ENCODE measurements around the gene CSGALNACT2. TPM values are rescaled to one million over a fixed set of nuclear protein-coding genes. Genes with fewer than 3 reads are reported as not detected.

Gene CSGALNACT2
- total and polyA plus RNA-seq, 2 donors = 16.1 to 21.2 TPM

DNA sequence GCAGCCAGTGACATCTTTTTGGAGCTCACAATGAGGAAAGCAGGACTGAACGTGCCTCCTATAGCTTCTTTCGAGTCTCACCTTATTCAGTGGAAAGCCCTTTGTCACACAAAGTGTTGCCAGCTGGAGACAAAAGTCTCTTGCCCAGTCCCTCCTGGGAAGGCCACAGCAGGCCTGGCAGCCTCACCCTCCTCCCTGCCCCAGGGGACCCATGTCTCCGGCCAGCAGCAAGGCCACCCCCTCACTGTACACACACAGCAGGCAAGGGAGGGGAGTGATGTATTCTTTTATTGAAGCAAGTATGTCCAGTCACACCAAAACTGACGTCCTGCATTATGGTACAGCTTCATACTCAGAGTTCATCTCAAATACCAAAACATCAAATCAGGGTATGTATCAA lies 56.0 kb downstream of the CSGALNACT2 start:
- no peak for DNase-seq (ENCODE audit: low read depth in 6 of 9, low spot score in 9 of 9)
- H3K4me1 ChIP-seq (ENCODE audit: control insufficient read depth in 2 of 2, insufficient read depth in 2 of 2, low read length in 2 of 2) = no peaks in the 10 kb centered on the region
- 93% methylated on average over 4 of the region's 4 CpGs for WGBS

DNA sequence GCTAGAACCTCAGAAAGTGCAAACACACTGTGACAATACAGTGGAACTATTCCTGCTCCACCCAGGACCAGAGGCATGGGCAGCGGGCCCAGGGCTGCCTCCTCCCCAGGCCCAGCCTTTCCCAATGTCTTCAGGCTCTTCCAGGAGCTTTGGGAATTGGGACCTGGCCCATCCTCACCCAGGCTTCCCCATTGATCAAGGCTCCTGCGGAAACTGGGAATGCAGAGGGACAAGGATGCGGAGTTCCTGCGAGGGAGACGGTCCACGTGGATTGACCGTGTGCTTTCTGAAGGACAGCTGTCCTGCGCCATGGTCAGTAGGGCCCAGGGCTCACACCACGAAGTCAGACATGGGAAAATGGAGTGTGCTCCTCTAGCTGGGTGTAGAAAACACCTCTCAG lies 56.6 kb downstream of the CSGALNACT2 start:
- 97% methylated on average over 9 of the region's 9 CpGs for WGBS
- H3K4me3 ChIP-seq (ENCODE audit: low read length in 2 of 2) = no peak overlapping the region
- no peaks in the 10 kb centered on the region for H3K27me3 ChIP-seq (ENCODE audit: control insufficient read depth in 2 of 2, insufficient read depth in 1 of 2, low read length in 1 of 2)
- no peaks in the 10 kb centered on the region for H3K4me1 ChIP-seq (ENCODE audit: control insufficient read depth in 2 of 2, insufficient read depth in 2 of 2, low read length in 2 of 2)
- no peak for DNase-seq (ENCODE audit: low read depth in 6 of 9, low spot score in 9 of 9)
- peaks cover 0 to 4% of the 10 kb centered on the region in 2 donors for H3K36me3 ChIP-seq (ENCODE audit: control insufficient read depth in 2 of 2, insufficient read depth in 2 of 2, low read length in 1 of 2)
- H3K9me3 ChIP-seq (ENCODE audit: control insufficient read depth in 2 of 2, insufficient read depth in 1 of 2, low read length in 1 of 2) = no peaks in the 10 kb centered on the region
- no peak overlapping the region for H3K27ac ChIP-seq (ENCODE audit: low read depth in 1 of 2, low read length in 1 of 2)

More for the DNA sequence above, 56.0 kb downstream of the CSGALNACT2 start:
- no peaks in the 10 kb centered on the region for H3K9me3 ChIP-seq (ENCODE audit: control insufficient read depth in 2 of 2, insufficient read depth in 1 of 2, low read length in 1 of 2)
- H3K27ac ChIP-seq (ENCODE audit: low read depth in 1 of 2, low read length in 1 of 2) = no peak overlapping the region
- peaks cover 0 to 4% of the 10 kb centered on the region in 2 donors for H3K36me3 ChIP-seq (ENCODE audit: control insufficient read depth in 2 of 2, insufficient read depth in 2 of 2, low read length in 1 of 2)
- no peaks in the 10 kb centered on the region for H3K27me3 ChIP-seq (ENCODE audit: control insufficient read depth in 2 of 2, insufficient read depth in 1 of 2, low read length in 1 of 2)
- H3K4me3 ChIP-seq (ENCODE audit: low read length in 2 of 2) = no peak overlapping the region

DNA sequence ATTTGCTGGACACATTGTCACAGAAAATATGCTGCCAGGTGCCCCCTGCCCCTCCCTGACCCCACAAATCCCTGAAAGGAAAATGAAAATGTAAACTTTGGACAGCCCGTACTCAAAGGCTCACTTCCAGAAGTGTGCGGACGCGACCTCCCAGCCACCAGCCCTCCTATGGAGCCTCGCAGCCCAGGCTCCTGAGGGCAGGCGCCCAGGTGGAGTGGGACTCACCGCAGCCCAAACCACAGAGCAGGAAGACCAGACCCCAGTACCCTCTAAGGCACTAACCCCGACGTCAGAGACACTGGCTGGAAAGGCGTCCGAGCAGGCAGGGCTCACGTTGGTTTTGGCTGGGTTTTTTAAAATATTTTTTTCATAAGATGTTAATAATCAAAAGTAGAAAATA lies 57.3 kb downstream of the CSGALNACT2 start:
- Histone ChIP-seq H3K36me3 (ENCODE audit: control insufficient read depth in 2 of 2, insufficient read depth in 2 of 2, low read length in 1 of 2) (peaks cover 0 to 4% of the 10 kb centered on the region in 2 donors), H3K27ac (ENCODE audit: low read depth in 1 of 2, low read length in 1 of 2) (no peak overlapping the region), H3K27me3 (ENCODE audit: control insufficient read depth in 2 of 2, insufficient read depth in 1 of 2, low read length in 1 of 2) (no peaks in the 10 kb centered on the region), H3K4me3 (ENCODE audit: low read length in 2 of 2) (no peak overlapping the region), H3K9me3 (ENCODE audit: control insufficient read depth in 2 of 2, insufficient read depth in 1 of 2, low read length in 1 of 2) (no peaks in the 10 kb centered on the region), H3K4me1 (ENCODE audit: control insufficient read depth in 2 of 2, insufficient read depth in 2 of 2, low read length in 2 of 2) (no peaks in the 10 kb centered on the region)
- no peak for DNase-seq (ENCODE audit: low read depth in 6 of 9, low spot score in 9 of 9)
- 68% methylated on average over 12 of the region's 12 CpGs for WGBS

DNA sequence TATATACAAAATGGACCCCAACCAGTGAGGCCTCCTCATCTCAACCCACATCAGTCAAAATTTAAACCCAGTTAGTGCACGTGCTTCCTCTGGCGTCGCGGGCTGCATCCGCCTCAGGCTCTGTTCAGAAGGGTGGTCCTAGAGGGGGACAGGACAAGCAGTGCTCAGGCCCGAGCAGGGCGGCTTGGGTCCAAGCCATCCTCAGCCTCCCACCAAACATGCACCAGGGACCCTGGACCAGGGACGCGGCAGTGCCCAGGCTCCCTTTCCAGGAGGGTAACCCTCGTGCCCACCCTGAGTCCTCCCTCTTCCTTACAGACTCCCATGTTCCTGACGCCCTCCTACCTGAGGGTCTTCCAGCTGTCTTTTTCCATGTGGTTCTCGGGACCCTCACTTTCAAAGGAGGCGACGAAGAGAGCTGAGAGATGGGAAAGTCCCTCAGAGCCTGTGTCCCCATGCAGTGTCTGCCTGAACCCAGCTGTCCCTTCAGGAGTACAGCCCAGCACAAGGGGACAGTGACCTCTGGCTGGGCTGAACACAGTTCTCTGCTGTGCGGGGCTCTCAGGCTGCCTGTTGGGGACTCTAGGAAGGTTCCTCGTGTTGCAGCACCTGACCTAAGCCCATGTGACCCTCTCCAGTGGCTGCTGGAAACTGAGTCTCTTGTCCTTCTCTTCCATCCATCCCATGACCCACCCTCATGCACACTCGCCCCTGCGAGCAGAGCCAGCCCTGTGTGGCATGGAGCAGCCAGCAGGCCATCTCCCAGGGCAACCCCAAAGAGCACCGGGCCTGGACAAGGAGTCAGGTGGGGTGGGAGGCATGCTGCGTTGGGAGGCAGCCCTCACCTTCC lies 58.1 kb downstream of the CSGALNACT2 start:
- Histone ChIP-seq H3K4me1 (ENCODE audit: control insufficient read depth in 2 of 2, insufficient read depth in 2 of 2, low read length in 2 of 2) (no peaks in the 10 kb centered on the region), H3K4me3 (ENCODE audit: low read length in 2 of 2) (no peak overlapping the region), H3K36me3 (ENCODE audit: control insufficient read depth in 2 of 2, insufficient read depth in 2 of 2, low read length in 1 of 2) (peaks cover 0 to 4% of the 10 kb centered on the region in 2 donors), H3K27me3 (ENCODE audit: control insufficient read depth in 2 of 2, insufficient read depth in 1 of 2, low read length in 1 of 2) (no peaks in the 10 kb centered on the region), H3K9me3 (ENCODE audit: control insufficient read depth in 2 of 2, insufficient read depth in 1 of 2, low read length in 1 of 2) (no peaks in the 10 kb centered on the region), H3K27ac (ENCODE audit: low read depth in 1 of 2, low read length in 1 of 2) (no peak overlapping the region)
- no peak for DNase-seq (ENCODE audit: low read depth in 6 of 9, low spot score in 9 of 9)
- 97% methylated on average over 20 of the region's 20 CpGs for WGBS

DNA sequence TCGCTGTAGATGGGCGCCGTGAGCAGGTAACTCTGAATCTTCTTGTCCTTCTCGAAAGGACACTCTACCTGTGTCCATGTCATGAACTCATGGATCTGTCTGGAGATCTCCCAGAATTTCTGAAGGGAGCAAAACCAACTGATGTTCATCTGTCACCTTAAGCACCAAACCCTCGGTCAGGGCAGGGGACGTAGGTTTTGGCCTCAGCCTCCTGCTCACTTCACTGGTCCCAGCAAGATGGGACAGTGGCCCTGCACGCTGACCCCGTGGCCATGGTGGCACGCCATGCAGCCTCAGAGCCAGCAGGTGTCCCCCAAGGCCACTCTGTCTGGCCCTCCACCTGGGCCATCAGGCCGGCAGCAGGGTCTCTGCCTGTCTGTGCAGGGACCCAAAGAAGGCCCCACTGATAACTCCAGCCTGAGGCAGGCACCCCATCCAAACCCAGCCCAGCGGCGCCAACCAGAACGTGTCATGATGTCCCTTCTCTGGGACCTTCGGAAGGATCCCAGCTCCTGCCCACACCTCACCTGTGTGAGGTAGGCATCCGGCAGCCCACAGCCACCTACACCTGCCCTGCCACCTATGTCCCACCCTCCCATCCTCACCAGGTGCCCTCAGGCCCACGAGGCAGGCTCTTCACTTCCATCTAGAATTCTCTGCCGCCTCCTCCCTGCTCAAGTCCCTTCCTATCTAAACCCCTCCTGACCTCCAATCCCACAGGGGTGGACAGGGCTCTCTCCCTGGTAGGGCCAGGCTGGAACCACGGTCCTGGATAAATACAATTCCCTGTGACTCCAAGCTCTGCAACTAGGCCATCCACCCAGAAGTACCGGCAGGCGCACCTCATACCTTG lies 59.0 kb downstream of the CSGALNACT2 start:
- no peak for DNase-seq (ENCODE audit: low read depth in 6 of 9, low spot score in 9 of 9)
- Histone ChIP-seq H3K4me3 (ENCODE audit: low read length in 2 of 2) (no peak overlapping the region), H3K4me1 (ENCODE audit: control insufficient read depth in 2 of 2, insufficient read depth in 2 of 2, low read length in 2 of 2) (peaks cover 4 to 5% of the 10 kb centered on the region in 2 donors), H3K36me3 (ENCODE audit: control insufficient read depth in 2 of 2, insufficient read depth in 2 of 2, low read length in 1 of 2) (peaks cover 0 to 4% of the 10 kb centered on the region in 2 donors), H3K27ac (ENCODE audit: low read depth in 1 of 2, low read length in 1 of 2) (no peak overlapping the region), H3K27me3 (ENCODE audit: control insufficient read depth in 2 of 2, insufficient read depth in 1 of 2, low read length in 1 of 2) (no peaks in the 10 kb centered on the region), H3K9me3 (ENCODE audit: control insufficient read depth in 2 of 2, insufficient read depth in 1 of 2, low read length in 1 of 2) (no peaks in the 10 kb centered on the region)
- WGBS = 98% methylated on average over 20 of the region's 20 CpGs

DNA sequence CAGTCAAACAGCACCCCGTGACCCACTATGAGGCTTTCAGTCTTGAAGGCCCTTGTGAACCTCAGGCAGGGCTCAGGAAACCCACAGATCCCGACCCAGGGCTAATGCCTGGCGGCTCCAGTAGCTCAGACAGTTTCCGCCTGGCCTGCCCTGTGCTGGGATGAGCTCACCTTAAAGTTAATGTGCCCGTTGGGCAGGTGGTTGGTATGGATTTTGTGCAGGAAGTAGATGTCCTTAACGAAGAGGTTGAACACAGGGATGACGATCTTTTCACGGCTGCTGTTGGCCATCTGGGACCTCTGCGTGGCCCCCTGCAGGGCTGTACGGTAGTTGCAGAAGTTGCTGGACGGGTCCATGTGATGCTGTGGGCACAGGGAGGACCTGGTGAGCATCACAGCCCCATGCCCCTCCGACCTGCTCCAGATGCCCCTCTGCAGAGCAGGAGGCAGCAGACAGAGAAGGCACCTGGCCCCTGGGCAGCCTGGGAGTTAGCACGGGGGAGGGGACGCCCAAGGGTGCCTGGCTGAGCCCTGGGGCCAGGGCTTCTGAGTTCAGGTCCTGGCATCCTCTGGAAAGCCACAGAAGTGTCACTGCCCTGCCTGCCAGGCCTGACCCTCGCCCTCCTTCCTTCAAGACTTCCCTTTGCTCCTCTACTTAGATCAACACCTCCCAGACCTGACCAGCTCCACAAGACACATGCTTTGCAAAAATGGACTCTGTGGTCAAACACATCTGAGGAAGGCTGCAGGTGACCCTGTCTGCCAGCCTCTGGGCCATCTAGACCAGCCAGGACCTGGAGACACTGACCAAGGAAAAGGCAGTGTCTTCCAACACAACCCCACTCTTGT lies 59.8 kb downstream of the CSGALNACT2 start:
- WGBS = 91% methylated on average over 15 of the region's 15 CpGs
- no peaks in the 10 kb centered on the region for H3K27me3 ChIP-seq (ENCODE audit: control insufficient read depth in 2 of 2, insufficient read depth in 1 of 2, low read length in 1 of 2)
- peaks cover 4 to 8% of the 10 kb centered on the region in 2 donors for H3K4me1 ChIP-seq (ENCODE audit: control insufficient read depth in 2 of 2, insufficient read depth in 2 of 2, low read length in 2 of 2)
- H3K4me3 ChIP-seq (ENCODE audit: low read length in 2 of 2) = no peak overlapping the region
- H3K9me3 ChIP-seq (ENCODE audit: control insufficient read depth in 2 of 2, insufficient read depth in 1 of 2, low read length in 1 of 2) = no peaks in the 10 kb centered on the region
- peaks cover 0 to under 1% of the 10 kb centered on the region in 2 donors for H3K36me3 ChIP-seq (ENCODE audit: control insufficient read depth in 2 of 2, insufficient read depth in 2 of 2, low read length in 1 of 2)
- H3K27ac ChIP-seq (ENCODE audit: low read depth in 1 of 2, low read length in 1 of 2) = no peak overlapping the region
- peak in 1 of 9 donors; percentile 18 for DNase-seq (ENCODE audit: low read depth in 6 of 9, low spot score in 9 of 9)

DNA sequence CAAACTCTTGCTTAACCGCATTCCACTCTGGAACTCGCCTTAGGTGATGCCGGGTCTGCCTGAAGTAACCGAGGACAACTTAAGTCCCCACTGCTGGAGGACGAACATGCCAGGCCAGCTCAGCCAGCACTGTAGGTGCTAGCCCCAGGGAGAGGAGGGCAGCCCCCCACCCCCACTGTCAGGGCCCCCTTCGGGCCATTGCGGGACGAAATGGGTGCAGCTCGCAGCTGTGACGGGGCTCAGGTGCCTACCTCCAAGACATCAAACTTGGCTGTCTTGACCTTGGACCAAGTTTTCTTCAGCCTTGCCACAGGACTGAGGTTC lies 60.4 kb downstream of the CSGALNACT2 start:
- Histone ChIP-seq H3K9me3 (ENCODE audit: control insufficient read depth in 2 of 2, insufficient read depth in 1 of 2, low read length in 1 of 2) (no peaks in the 10 kb centered on the region), H3K27me3 (ENCODE audit: control insufficient read depth in 2 of 2, insufficient read depth in 1 of 2, low read length in 1 of 2) (no peaks in the 10 kb centered on the region), H3K36me3 (ENCODE audit: control insufficient read depth in 2 of 2, insufficient read depth in 2 of 2, low read length in 1 of 2) (no peaks in the 10 kb centered on the region), H3K27ac (ENCODE audit: low read depth in 1 of 2, low read length in 1 of 2) (no peak overlapping the region), H3K4me1 (ENCODE audit: control insufficient read depth in 2 of 2, insufficient read depth in 2 of 2, low read length in 2 of 2) (peaks cover 4 to 8% of the 10 kb centered on the region in 2 donors), H3K4me3 (ENCODE audit: low read length in 2 of 2) (no peak overlapping the region)
- no peak for DNase-seq (ENCODE audit: low read depth in 6 of 9, low spot score in 9 of 9)
- 94% methylated on average over 10 of the region's 10 CpGs for WGBS

DNA sequence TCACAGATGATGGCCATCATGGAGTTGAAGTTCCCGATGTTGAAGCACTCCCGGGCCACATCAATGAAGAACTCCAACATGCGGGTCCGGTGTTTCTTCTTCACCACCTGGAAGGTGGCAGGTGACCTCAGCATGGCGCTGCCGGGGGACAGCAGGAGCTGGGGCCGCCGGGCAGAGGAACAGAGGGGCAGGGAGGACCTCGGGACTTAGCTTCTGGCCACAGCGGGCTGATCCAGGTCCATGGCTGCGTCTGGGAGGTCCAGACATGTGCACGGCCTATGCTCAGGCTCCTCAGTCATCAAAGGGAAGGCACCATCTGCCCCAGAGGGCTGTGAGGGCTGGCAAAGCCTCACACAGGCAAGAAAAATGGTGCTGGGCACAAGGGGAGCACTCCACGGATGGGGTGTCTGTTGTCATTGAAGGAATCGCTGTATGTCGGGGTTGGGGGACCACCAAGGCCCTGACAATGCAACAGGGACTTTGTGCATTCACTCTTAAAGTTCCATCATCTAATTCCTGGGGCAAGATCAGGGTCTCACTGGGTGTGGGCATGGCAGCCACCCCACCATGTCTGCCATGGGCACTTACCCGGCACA lies 60.9 kb downstream of the CSGALNACT2 start:
- no peak for DNase-seq (ENCODE audit: low read depth in 6 of 9, low spot score in 9 of 9)
- no peaks in the 10 kb centered on the region for H3K36me3 ChIP-seq (ENCODE audit: control insufficient read depth in 2 of 2, insufficient read depth in 2 of 2, low read length in 1 of 2)
- WGBS = 98% methylated on average over 16 of the region's 16 CpGs

More for the DNA sequence above, 60.9 kb downstream of the CSGALNACT2 start:
- H3K4me3 ChIP-seq (ENCODE audit: low read length in 2 of 2) = no peak overlapping the region
- H3K27ac ChIP-seq (ENCODE audit: low read depth in 1 of 2, low read length in 1 of 2) = no peak overlapping the region
- no peaks in the 10 kb centered on the region for H3K27me3 ChIP-seq (ENCODE audit: control insufficient read depth in 2 of 2, insufficient read depth in 1 of 2, low read length in 1 of 2)
- peaks cover 4 to 8% of the 10 kb centered on the region in 2 donors for H3K4me1 ChIP-seq (ENCODE audit: control insufficient read depth in 2 of 2, insufficient read depth in 2 of 2, low read length in 2 of 2)
- no peaks in the 10 kb centered on the region for H3K9me3 ChIP-seq (ENCODE audit: control insufficient read depth in 2 of 2, insufficient read depth in 1 of 2, low read length in 1 of 2)
